Mesenchymal stem cell (in vitro differentiated cells and primary cell): ENCODE measurements around the gene TUBA3D.
A peak's percentile ranks its signal among the peaks of the same experiment; 100 is the strongest.
"Not testable (repeated sequence)": the region's sequence is repeated elsewhere in the genome, so short reads cannot be mapped to it uniquely, and the experiment has no call there.

Experiments used
- DNase-seq: peaks from one replicate; pipeline ENCODE4 v3.0.0-alpha.2; 2013
- H2AFZ ChIP-seq: one replicate; pipeline ENCODE4 v1.6.1; 2013; ENCODE audit warnings: low read depth, mild to moderate bottlenecking, control low read depth, inconsistent platforms, low read length, moderate library complexity
- H2AK5ac ChIP-seq: 2 replicates; pipeline ENCODE4 v1.6.1; 2013; ENCODE audit warnings: low read length, moderate library complexity, mild to moderate bottlenecking, inconsistent platforms; ENCODE audit not compliant: severe bottlenecking
- H2BK120ac ChIP-seq: one replicate; pipeline ENCODE4 v1.6.1; 2013; ENCODE audit warnings: low read depth, mild to moderate bottlenecking, inconsistent platforms, low read length, moderate library complexity
- H2BK12ac ChIP-seq, 2 experiments: one replicate each; pipeline ENCODE4 v1.6.1; 2013; ENCODE audit warnings: inconsistent platforms in 2 of 2, low read length in 2 of 2, mild to moderate bottlenecking in 2 of 2, moderate library complexity in 2 of 2, control low read depth in 1 of 2
- H2BK15ac ChIP-seq: one replicate; pipeline ENCODE4 v1.6.1; 2013; ENCODE audit warnings: mild to moderate bottlenecking, low read depth, inconsistent platforms; ENCODE audit not compliant: poor library complexity, severe bottlenecking
- H2BK5ac ChIP-seq: 2 replicates; pipeline ENCODE4 v1.6.1; 2013; ENCODE audit warnings: low read depth, mild to moderate bottlenecking, low read length, control low read depth, inconsistent platforms; ENCODE audit not compliant: poor library complexity, severe bottlenecking
- H3K14ac ChIP-seq, 2 experiments: one replicate each; pipeline ENCODE4 v1.6.1; 2013; ENCODE audit warnings: inconsistent platforms in 2 of 2, low read length in 2 of 2, control low read depth in 1 of 2, mild to moderate bottlenecking in 1 of 2, moderate library complexity in 1 of 2
- H3K18ac ChIP-seq, 2 experiments: one replicate each; pipeline ENCODE4 v1.6.1; 2013; ENCODE audit warnings: inconsistent platforms in 2 of 2, low read length in 2 of 2, control low read depth in 1 of 2, low read depth in 1 of 2, mild to moderate bottlenecking in 1 of 2
- H3K23ac ChIP-seq, 2 experiments: one replicate each; pipeline ENCODE4 v1.6.1; 2013; ENCODE audit warnings: inconsistent platforms in 2 of 2, low read length in 2 of 2, mild to moderate bottlenecking in 2 of 2, moderate library complexity in 2 of 2, control low read depth in 1 of 2
- H3K27ac ChIP-seq: 2 replicates; pipeline ENCODE4 v1.5.1; 2013; ENCODE audit warnings: mild to moderate bottlenecking, moderate library complexity, low read length, control low read depth, inconsistent platforms; ENCODE audit not compliant: poor library complexity, severe bottlenecking
- H3K27me3 ChIP-seq, 2 experiments: 2 replicates each; pipeline versions ENCODE4 v1.6.1 to v1.7.0; 2013; ENCODE audit warnings: low read length in 2 of 2, mild to moderate bottlenecking in 2 of 2, moderate library complexity in 2 of 2, control low read depth in 1 of 2, inconsistent platforms in 1 of 2; ENCODE audit not compliant: control insufficient read depth in 1 of 2, insufficient read depth in 1 of 2
- H3K36me3 ChIP-seq, 2 experiments: 2 replicates each; pipeline versions ENCODE4 v1.6.1 to v1.7.0; 2013; ENCODE audit warnings: low read length in 2 of 2, control low read depth in 1 of 2, inconsistent platforms in 1 of 2, low read depth in 1 of 2, mild to moderate bottlenecking in 1 of 2; ENCODE audit not compliant: insufficient read depth in 2 of 2, control insufficient read depth in 1 of 2
- H3K4ac ChIP-seq, 2 experiments: one replicate each; pipeline ENCODE4 v1.6.1; 2013; ENCODE audit warnings: inconsistent platforms in 2 of 2, low read length in 2 of 2, mild to moderate bottlenecking in 2 of 2, moderate library complexity in 2 of 2, control low read depth in 1 of 2, low read depth in 1 of 2
- H3K4me1 ChIP-seq: 2 replicates; pipeline ENCODE4 v1.6.1; 2013; ENCODE audit warnings: low read depth, low read length, control low read depth; ENCODE audit not compliant: control insufficient read depth, insufficient read depth
- H3K4me2 ChIP-seq: 2 replicates; pipeline ENCODE4 v1.6.1; 2013; ENCODE audit warnings: low read length, mild to moderate bottlenecking, inconsistent platforms; ENCODE audit not compliant: poor library complexity, severe bottlenecking
- H3K4me3 ChIP-seq, 2 experiments: 2 replicates each; pipeline versions ENCODE4 v1.5.1 to v1.7.0; 2013; ENCODE audit warnings: low read length in 2 of 2, mild to moderate bottlenecking in 2 of 2, control low read depth in 1 of 2, low read depth in 1 of 2; ENCODE audit not compliant: insufficient read depth in 1 of 2
- H3K79me1 ChIP-seq: replicated peaks from 2 replicates; pipeline ENCODE4 v1.6.1; 2013; ENCODE audit warnings: mild to moderate bottlenecking, control low read depth, low read length, inconsistent platforms; ENCODE audit not compliant: poor library complexity, severe bottlenecking
- H3K9ac ChIP-seq: 2 replicates; pipeline ENCODE4 v1.7.0; 2013; ENCODE audit warnings: mild to moderate bottlenecking, low read length, moderate library complexity
- H3K9me3 ChIP-seq: 2 replicates; pipeline ENCODE4 v1.7.0; 2013; ENCODE audit warnings: mild to moderate bottlenecking, low read length; ENCODE audit not compliant: control insufficient read depth
- H4K8ac ChIP-seq: one replicate; pipeline ENCODE4 v1.6.1; 2013; ENCODE audit warnings: inconsistent platforms, mild to moderate bottlenecking, low read length, moderate library complexity
- H4K91ac ChIP-seq: one replicate; pipeline ENCODE4 v1.6.1; 2013; ENCODE audit warnings: mild to moderate bottlenecking, low read length, inconsistent platforms
- WGBS: methylation state at CpG from one replicate; pipeline ENCODE4 v1.1.7; 2013; ENCODE audit warnings: mixed read lengths; 5-methylcytosine and 5-hydroxymethylcytosine counted together

Gene TUBA3D

DNA sequence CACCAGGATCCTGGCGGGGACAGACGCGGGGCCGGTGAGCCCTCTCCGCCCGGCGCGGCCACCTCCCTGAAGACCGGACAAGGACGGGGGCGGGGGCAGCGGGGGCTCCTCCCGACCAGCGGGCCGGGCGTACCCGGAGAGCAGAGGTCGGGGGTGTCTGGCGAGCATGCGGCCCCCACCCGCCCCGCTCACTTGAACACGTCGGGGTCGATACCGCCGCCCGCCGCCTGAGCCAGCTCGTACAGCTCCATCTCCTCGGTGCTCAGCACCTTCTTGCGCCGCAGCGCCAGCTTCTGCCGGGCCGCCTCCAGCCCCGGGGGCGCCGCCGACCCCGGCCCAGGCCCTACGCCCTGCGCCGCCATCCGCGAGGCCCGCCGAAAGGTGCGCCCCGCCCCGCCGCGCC, 16.1 kb downstream of the TUBA3D start, which contains the start of gene MZT2A:
MZT2A (minus strand) TSS at position 383 of the 403 bp plus-strand sequence; CDS start at position 362, 21 bp downstream.
- Histone ChIP-seq H2BK120ac (peak within 1 kb of the TSS; percentile 61), H2AFZ (peak within 1 kb of the TSS; percentile 94), H4K91ac (peak within 1 kb of the TSS; percentile 97), H3K4me2 (peak within 1 kb of the TSS; percentile 90), H3K4ac (peak within 1 kb of the TSS; percentile 69 to 96), H3K27ac (peak within 1 kb of the TSS; percentile 89), H3K4me3 (peak within 1 kb of the TSS; percentile 83 to 99), H3K18ac (peak within 1 kb of the TSS; percentile 90 to 97), H3K4me1 (peaks cover 34% of the 10 kb centered on the region), H3K36me3 (peaks cover 4 to 14% of the 10 kb centered on the region in 2 experiments), H3K9ac (peak within 1 kb of the TSS; percentile 96), H3K23ac (peak within 1 kb of the TSS in 1 of 2 experiments; percentile 70), H2BK12ac (peak within 1 kb of the TSS in 1 of 2 experiments; percentile 52), H4K8ac (peak within 1 kb of the TSS; percentile 98), H2BK15ac (peak within 1 kb of the TSS; percentile 98), H2AK5ac (peak within 1 kb of the TSS; percentile 13), H3K14ac (peak within 1 kb of the TSS in 1 of 2 experiments; percentile 98), H2BK5ac (peak within 1 kb of the TSS; percentile 80)
- 1% methylated on average over 41 of the region's 53 CpGs for WGBS
- not testable (repeated sequence) for H3K79me1 ChIP-seq, H3K9me3 ChIP-seq, H3K27me3 ChIP-seq, DNase-seq

GRCh38 chr2:131492418-131493198, 16.7 kb downstream of the TUBA3D start:
- Histone ChIP-seq H3K4me3 (peak overlapping the region; percentile 83 to 99), H3K14ac (peak overlapping the region in 1 of 2 experiments; percentile 98), H3K9me3 (no peaks in the 10 kb centered on the region), H3K79me1 (peaks cover 4% of the 10 kb centered on the region), H2BK120ac (peak overlapping the region; percentile 61), H2AK5ac (no peak overlapping the region), H2BK5ac (peak overlapping the region; percentile 80), H3K4me2 (peak overlapping the region; percentile 90), H4K8ac (peak overlapping the region; percentile 98), H2BK15ac (peak overlapping the region; percentile 98), H3K36me3 (peaks cover 4 to 13% of the 10 kb centered on the region in 2 experiments), H4K91ac (peak overlapping the region; percentile 97), H3K4ac (peak overlapping the region; percentile 69 to 96), H3K18ac (peak overlapping the region; percentile 90 to 97), H3K23ac (peak overlapping the region in 1 of 2 experiments; percentile 2), H3K9ac (peak overlapping the region; percentile 96), H2AFZ (peak overlapping the region; percentile 94), H2BK12ac (peak overlapping the region in 1 of 2 experiments; percentile 47), H3K27ac (peak overlapping the region; percentile 89), H3K27me3 (no peaks in the 10 kb centered on the region), H3K4me1 (peaks cover 34% of the 10 kb centered on the region)
- WGBS: under 1% methylated on average over 79 of the region's 79 CpGs
- DNase-seq: peak; percentile 92

GRCh38 chr2:131493199-131493968, 17.5 kb downstream of the TUBA3D start:
- under 1% methylated on average over 40 of the region's 40 CpGs for WGBS

More at GRCh38 chr2:131493199-131493968, 17.5 kb downstream of the TUBA3D start:
- peak overlapping the region; percentile 2 to 61 for H3K18ac ChIP-seq
- H3K4me1 ChIP-seq: peaks cover 29% of the 10 kb centered on the region
- H4K91ac ChIP-seq: peak overlapping the region; percentile 81
- H2AFZ ChIP-seq: peak overlapping the region; percentile 19
- DNase-seq: peak; percentile 23
- peak overlapping the region; percentile 83 for H3K4me2 ChIP-seq
- peak overlapping the region; percentile 83 to 99 for H3K4me3 ChIP-seq
- H2BK120ac ChIP-seq: peak overlapping the region; percentile 61
- no peaks in the 10 kb centered on the region for H3K9me3 ChIP-seq
- H3K14ac ChIP-seq: no peak overlapping the region
- H2BK5ac ChIP-seq: no peak overlapping the region
- peaks cover 10 to 13% of the 10 kb centered on the region in 2 experiments for H3K36me3 ChIP-seq
- peak overlapping the region; percentile 31 to 70 for H3K4ac ChIP-seq
- peak overlapping the region; percentile 66 for H4K8ac ChIP-seq
- H2BK12ac ChIP-seq: no peak overlapping the region
- peak overlapping the region in 1 of 2 experiments; percentile 2 for H3K23ac ChIP-seq
- peaks cover 4% of the 10 kb centered on the region for H3K79me1 ChIP-seq
- H2BK15ac ChIP-seq: no peak overlapping the region
- H3K27me3 ChIP-seq: no peaks in the 10 kb centered on the region
- H3K27ac ChIP-seq: no peak overlapping the region
- H3K9ac ChIP-seq: peak overlapping the region; percentile 96
- no peak overlapping the region for H2AK5ac ChIP-seq
